Left renal pelvis (tissue), 4 donors: ENCODE measurements around the gene HDAC4. TPM values are rescaled to one million over a fixed set of nuclear protein-coding genes. Genes with fewer than 3 reads are reported as not detected.

ENCODE experiments used
- DNase-seq, 4 donors: peaks; one replicate each; pipeline ENCODE4 v3.0.0-alpha.2; 2013; ENCODE audit warnings: low read depth in 4 of 4, low spot score in 3 of 4
- polyA plus RNA-seq, 4 donors: library from polyadenylated mRNA; unstranded; fragments of 120-200 nt; gene quantifications; one replicate each; pipeline ENCODE4 v1.2.1, GENCODE V29; 2013; ENCODE audit not compliant: insufficient read length in 4 of 4

HDAC4 gene
- polyA plus RNA-seq, 4 donors, result 12.9 to 15.4 (median 14.4) TPM

DNA sequence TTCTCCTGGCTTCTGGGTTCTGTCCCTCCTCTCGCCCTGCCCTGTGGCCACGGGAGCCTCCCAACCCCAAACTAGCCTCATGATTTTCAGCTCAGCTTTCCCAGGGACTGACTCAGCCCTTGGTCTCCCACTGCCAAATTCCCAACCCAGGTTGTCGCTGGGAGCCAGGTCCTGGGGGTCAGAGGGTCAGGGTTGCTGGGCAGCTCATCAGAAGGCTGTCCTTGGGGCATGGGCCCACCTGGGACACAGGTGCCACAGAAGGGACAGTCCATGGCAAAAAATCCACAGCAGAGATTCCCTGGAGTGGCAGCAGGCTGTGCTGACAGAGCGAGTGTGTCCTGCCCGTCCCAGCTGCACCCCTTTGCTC is 372.6 kb downstream of the HDAC4 start:
- DNase-seq, result no peak

GRCh38 chr2:239027391-239028252 is 373.2 kb downstream of the HDAC4 start:
- no peak for DNase-seq

- DNase-seq, result no peak
These were observed 374.0 kb downstream of the HDAC4 start for GRCh38 chr2:239026711-239027361.

DNA sequence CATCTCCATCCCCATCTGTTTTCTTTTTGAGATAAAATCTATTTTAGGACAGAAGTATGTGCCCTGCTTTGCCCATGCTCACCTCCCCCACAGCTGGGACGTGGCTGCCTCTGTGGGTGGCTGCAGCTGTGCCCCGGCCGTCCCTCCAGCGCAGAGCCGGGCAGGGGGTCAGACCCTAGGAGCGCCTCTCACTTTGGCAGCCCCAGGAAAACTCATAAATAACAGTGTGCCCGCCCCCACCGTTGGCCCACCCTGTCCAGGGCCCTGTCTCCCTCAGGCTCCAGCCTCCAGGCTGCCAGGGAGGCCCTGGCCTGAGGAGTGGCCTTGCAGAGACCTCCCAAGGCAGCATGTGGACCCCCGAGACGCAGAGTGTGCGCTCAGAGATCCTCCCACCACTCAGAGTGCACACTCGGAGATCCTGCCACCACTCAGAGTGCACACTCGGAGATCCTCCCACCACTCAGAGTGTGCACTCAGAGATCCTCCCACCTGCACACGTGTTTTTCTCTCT is 374.8 kb downstream of the HDAC4 start:
- DNase-seq, result no peak

- no peak for DNase-seq
These were observed 375.6 kb downstream of the HDAC4 start for GRCh38 chr2:239025096-239025801.

DNA sequence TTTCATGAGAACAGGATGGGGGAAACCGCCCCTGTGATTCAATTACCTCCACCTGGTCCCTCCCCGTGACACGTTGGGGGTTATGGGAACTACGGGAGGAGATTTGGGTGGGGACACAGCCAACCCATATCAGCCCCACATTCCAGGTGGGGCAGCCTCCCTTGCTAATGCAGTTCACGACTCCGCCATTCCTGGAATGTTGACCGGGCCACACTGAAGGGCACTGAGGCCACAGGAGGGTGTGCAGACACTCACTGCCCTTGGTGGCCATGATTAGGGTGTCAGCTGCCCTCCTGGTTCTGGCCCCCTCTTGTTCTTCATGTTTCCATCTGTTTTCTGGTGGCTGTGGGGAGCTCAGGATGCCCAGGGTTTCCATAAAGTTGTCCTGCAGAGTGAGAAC is 376.6 kb downstream of the HDAC4 start:
- DNase-seq, result no peak

GRCh38 chr2:239022437-239023260 is 378.2 kb downstream of the HDAC4 start:
- no peak for DNase-seq

GRCh38 chr2:239021651-239022436 is 379.0 kb downstream of the HDAC4 start:
- no peak for DNase-seq

GRCh38 chr2:239021224-239021623 is 379.6 kb downstream of the HDAC4 start:
- no peak for DNase-seq

GRCh38 chr2:239020541-239021041 is 380.2 kb downstream of the HDAC4 start:
- DNase-seq, result no peak

DNA sequence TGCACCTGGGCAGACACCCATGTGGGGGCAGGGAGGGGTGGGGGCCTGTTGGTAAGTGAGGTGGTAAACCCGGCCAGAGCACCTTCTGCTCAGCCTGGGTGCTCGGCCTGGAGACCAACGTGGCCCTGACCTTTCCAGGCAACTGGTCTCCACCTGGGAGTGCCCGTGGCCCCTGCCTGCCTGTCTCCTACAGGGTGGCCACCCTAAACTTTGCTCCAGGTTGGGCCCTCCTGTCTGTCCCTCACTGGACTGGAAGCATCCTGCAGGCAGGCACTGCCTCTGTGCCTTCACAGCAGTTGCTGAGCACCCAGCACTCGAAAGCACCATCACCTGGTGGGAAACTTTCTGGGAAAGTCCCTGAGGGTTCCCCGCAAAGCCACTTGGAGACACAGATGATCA is 381.6 kb downstream of the HDAC4 start:
- DNase-seq, result no peak

GRCh38 chr2:239018271-239019182 is 382.3 kb downstream of the HDAC4 start:
- DNase-seq, result no peak

DNA sequence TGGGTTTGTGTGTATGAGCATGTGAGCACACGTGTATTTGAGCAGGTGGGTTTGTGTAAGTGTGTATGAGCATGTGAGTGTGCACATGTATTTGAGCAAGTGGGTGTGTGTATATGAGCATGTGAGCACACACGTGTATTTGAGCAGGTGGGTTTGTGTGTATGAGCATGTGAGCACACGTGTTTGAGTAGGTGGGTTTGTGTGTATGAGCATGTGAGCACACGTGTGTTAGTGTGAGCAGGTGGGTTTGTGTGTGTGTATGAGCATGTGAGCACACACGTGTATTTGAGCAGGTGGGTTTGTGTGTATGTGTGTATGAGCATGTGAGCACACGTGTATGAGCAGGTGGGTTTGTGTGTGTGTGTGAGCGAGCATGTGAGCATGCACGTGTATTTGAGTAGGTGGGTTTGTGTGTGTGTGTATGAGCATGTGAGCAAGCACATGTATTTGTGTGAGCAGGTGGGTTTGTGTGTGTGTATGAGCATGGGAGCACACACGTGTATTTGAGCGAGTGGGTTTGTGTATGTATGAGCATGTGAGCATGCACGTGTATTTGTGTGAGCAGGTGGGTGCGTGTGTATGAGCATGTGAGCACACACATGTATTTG is 383.2 kb downstream of the HDAC4 start:
- DNase-seq, result no peak

- no peak for DNase-seq
These were observed 384.7 kb downstream of the HDAC4 start for GRCh38 chr2:239015901-239016675.

- no peak for DNase-seq
These were observed 385.5 kb downstream of the HDAC4 start for GRCh38 chr2:239015218-239015900.

DNA sequence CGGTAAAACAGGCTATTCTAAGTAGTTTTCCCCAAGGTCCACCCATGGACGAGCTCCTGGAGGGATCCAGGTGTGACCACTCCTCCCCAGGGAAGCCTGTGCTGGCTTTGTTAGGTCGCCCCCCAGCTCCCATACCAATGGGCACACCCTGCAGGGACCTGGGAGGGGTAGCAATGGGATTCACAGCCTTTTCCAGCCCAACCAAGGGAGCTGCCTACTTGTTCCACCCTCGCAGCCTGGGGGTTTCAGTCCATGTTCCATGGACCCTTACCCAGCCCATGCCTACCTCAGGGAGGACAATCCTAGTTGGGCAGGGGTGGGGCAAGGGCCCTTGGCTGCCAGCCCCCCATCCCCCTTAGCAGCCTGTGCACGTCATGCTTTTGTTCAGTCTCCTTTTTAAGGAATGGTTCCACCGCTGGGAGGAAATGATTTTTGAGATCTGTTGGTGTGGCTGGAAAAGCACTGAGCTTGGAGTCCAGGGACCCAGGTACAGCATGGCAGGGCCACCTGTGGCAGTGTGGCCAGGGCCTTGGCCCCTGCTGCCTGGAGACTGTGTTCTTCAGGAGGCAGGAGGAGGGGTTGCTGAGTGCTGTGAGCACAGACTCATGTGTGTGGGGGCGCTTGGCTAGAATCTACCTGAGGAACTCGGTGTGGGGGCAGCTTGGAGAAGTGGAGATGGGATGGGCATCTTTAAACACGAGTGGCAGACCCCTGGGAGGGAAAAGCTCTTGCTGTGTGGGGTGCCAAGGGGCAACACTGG is 386.2 kb downstream of the HDAC4 start:
- DNase-seq, result no peak
